Adrenal gland (tissue), 5 donors: ENCODE measurements around the gene EHMT1.

Source experiments
- CTCF ChIP-seq, 6 experiments: fragments of 450-650 bp in 4 of 6; fragments of 200-600 bp in 2 of 6; sonication (generic) in 1 of 6; IDR thresholded peaks; 1 replicate in 5 of 6; 2 replicates in 1 of 6; pipeline versions ENCODE4 v1.5.1 to v1.8.0; 2016 to 2021; ENCODE audit warnings: antibody characterized with exemption in 6 of 6, mild to moderate bottlenecking in 2 of 6, moderate library complexity in 1 of 6
- POLR2A ChIP-seq, 2 donors: fragments of 450-650 bp; IDR thresholded peaks; one replicate each; pipeline ENCODE4 v1.6.1; 2017; ENCODE audit warnings: antibody characterized with exemption in 2 of 2, mild to moderate bottlenecking in 2 of 2, moderate library complexity in 1 of 2
- donor health status: DM: no; HTN: no; CAD: no.

- no peak for TF ChIP-seq CTCF (IDR thresholded peaks at IDR 0.05)
- TF ChIP-seq POLR2A (IDR thresholded peaks at IDR 0.05) = no peak
These were observed 253.5 kb downstream of the EHMT1 start for GRCh38 chr9:137872296-137872695.
